ENCODE measurements around the gene PCLO. TPM values are rescaled to one million over a fixed set of nuclear protein-coding genes. Genes with fewer than 3 reads are reported as not detected.

Gene PCLO
- total and polyA plus RNA-seq, 2 of the 8 experiments (the other 6 are each of a cell fraction or from before 2014, with no cell fraction given) = 1.5 to 3.2 TPM

DNA sequence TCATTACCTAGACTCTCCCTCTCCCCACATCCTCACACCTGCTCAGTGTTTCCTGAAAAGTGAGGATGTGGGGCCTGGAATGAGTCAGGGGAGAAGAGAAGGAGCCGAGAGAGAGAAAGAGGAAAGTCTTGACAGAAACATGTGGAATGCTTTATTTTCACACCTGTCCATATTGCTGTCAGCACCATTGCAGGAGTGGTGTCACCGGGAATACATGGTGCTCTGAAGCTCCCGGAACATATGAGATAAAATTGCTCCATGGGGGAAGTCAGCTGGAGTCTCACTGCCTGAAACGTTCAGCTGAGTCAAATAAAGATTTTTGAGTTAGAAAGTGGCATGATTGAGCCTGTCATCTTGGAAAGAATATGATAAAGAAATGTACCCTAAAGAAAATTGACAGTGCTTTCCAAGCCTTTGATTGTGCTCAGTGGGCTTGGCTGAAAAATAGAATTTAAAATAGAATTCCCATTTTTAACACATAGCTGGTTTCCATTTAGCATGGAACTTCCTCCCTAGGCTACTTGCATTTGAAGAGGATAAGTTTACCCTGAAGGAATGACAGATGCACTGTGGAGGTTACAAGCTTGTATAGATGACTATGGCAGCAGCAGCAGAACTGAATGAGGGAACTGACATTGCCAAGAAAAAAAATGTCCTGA lies 182.4 kb downstream of the PCLO start:
- H3K79me2 ChIP-seq (ENCODE audit: control insufficient read depth in 1 of 2, insufficient read depth in 2 of 2, low read length in 2 of 2) = no peaks in the 10 kb centered on the region
- H3K9ac ChIP-seq (replicated peaks in 1 of 4; ENCODE audit: extremely low read depth in 1 of 4, low read depth in 3 of 4, low read length in 3 of 4) = no peak overlapping the region
- DNase-seq (ENCODE audit: low read depth in 1 of 2, low spot score in 2 of 2) (no peak), FAIRE-seq (no peak)
- H2BK5ac ChIP-seq (ENCODE audit: low read depth, low read length) = no peak overlapping the region
- no peaks in the 10 kb centered on the region; a peak in 1 of 4 replicates for H3K9me3 ChIP-seq (ENCODE audit: insufficient read depth in 2 of 2, low read depth in 1 of 2, low read length in 1 of 2)
- H3K4me2 ChIP-seq (ENCODE audit: insufficient read depth in 1 of 2, low read depth in 2 of 2, low read length in 2 of 2) = no peak overlapping the region
- no peaks in the 10 kb centered on the region for H3K4me1 ChIP-seq (replicated peaks in 1 of 4; ENCODE audit: control insufficient read depth in 3 of 4, insufficient read depth in 4 of 4, low read length in 3 of 4)
- H3K79me1 ChIP-seq (ENCODE audit: low read depth, low read length) = no peaks in the 10 kb centered on the region
- no peaks in the 10 kb centered on the region for H3K27me3 ChIP-seq (replicated peaks in 1 of 4; ENCODE audit: control insufficient read depth in 3 of 4, extremely low read depth in 1 of 4, insufficient read depth in 3 of 4, low read length in 3 of 4)
- 91% methylated on average over 4 of the region's 4 CpGs; no CpG with 5 or more reads in 1 of the 2 experiments for WGBS, 2 experiments (ENCODE audit: extremely low coverage in 1 of 2, insufficient coverage in 1 of 2, insufficient read length in 1 of 2, insufficient replicate concordance in 2 of 2, low coverage in 1 of 2, low lambda C conversion rate in 2 of 2, missing lambda C conversion rate in 1 of 2)
- H2BK15ac ChIP-seq (ENCODE audit: low read length) = no peak overlapping the region
- H2BK12ac ChIP-seq (ENCODE audit: low read depth, low read length) = no peak overlapping the region
- H3K4me3 ChIP-seq (ENCODE audit: extremely low read depth in 1 of 4, insufficient read depth in 2 of 4, low read depth in 3 of 4, low read length in 4 of 4) = no peak overlapping the region
- H4K5ac ChIP-seq (ENCODE audit: insufficient read length, low read depth, low read length) = no peak overlapping the region
- no peak overlapping the region for H3K18ac ChIP-seq (ENCODE audit: extremely low read depth, low read length)
- CTCF ChIA-PET (ENCODE audit: partially characterized antibody) = no interaction called here
- H3K23ac ChIP-seq (ENCODE audit: insufficient read length) = no peak overlapping the region
- no peak overlapping the region for H4K91ac ChIP-seq (replicated peaks; ENCODE audit: insufficient read length, low read length)
- H2BK120ac ChIP-seq (replicated peaks; ENCODE audit: low read depth, low read length) = no peak overlapping the region
- no peaks in the 10 kb centered on the region; the same call in 1 of the 2 replicates for H3K23me2 ChIP-seq (ENCODE audit: low read depth, low read length)
- POLR2A ChIA-PET (ENCODE audit: partially characterized antibody) = no interaction called here
- no peak overlapping the region for H2AK5ac ChIP-seq (ENCODE audit: low read depth, low read length)
- H3K14ac ChIP-seq (ENCODE audit: insufficient read length) = no peak overlapping the region
- H3K36me3 ChIP-seq (ENCODE audit: control insufficient read depth in 2 of 4, insufficient read depth in 4 of 4, low read length in 3 of 4) = no peaks in the 10 kb centered on the region
- H2AFZ ChIP-seq (ENCODE audit: low read length) = no peak overlapping the region
- H3K27ac ChIP-seq (ENCODE audit: low read depth, low read length) = no peak overlapping the region
- H3K56ac ChIP-seq (replicated peaks; ENCODE audit: insufficient read length, low read depth, low read length) = no peak overlapping the region
- no peak overlapping the region for H2BK20ac ChIP-seq (ENCODE audit: low read length)
- H4K20me1 ChIP-seq (replicated peaks in 1 of 2; ENCODE audit: control insufficient read depth in 1 of 2, insufficient read depth in 2 of 2, low read length in 2 of 2) = no peaks in the 10 kb centered on the region
- no peak overlapping the region for H4K8ac ChIP-seq (ENCODE audit: extremely low read depth, insufficient read depth, low read length)
- H3K4ac ChIP-seq (replicated peaks; ENCODE audit: insufficient read length, low read depth, low read length) = no peak overlapping the region
- TF ChIP-seq, protein P1, sequence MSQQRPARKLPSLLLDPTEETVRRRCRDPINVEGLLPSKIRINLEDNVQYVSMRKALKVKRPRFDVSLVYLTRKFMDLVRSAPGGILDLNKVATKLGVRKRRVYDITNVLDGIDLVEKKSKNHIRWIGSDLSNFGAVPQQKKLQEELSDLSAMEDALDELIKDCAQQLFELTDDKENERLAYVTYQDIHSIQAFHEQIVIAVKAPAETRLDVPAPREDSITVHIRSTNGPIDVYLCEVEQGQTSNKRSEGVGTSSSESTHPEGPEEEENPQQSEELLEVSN (IDR thresholded peaks at IDR 0.05) = no peak
- TF ChIP-seq SIX5 (IDR thresholded peaks at IDR 0.05; ENCODE audit: low read depth, low read length) (no peak), CREB1 (IDR thresholded peaks at IDR 0.05) (no peak), HDAC6 (IDR thresholded peaks at IDR 0.05; ENCODE audit: low read depth, low read length) (no peak), POLR2AphosphoS5 (IDR thresholded peaks at IDR 0.05; ENCODE audit: low read depth, low read length) (no peak), HDAC2 (IDR thresholded peaks at IDR 0.05; ENCODE audit: borderline replicate concordance in 1 of 2, low read depth in 2 of 2, low read length in 2 of 2) (no peak), JUN (IDR thresholded peaks at IDR 0.05; ENCODE audit: low read depth, low read length) (no peak), TAF7 (optimal IDR thresholded peaks at IDR 0.05; ENCODE audit: borderline replicate concordance, low read depth, low read length) (no peak), PHF8 (conservative IDR thresholded peaks at IDR 0.05; ENCODE audit: low read depth, low read length) (no peak), RBBP5 (IDR thresholded peaks at IDR 0.05; ENCODE audit: borderline replicate concordance, low read depth, low read length) (no peak), SAP30 (IDR thresholded peaks at IDR 0.05; ENCODE audit: insufficient read depth, insufficient replicate concordance, low read length) (no peak), KDM4A (IDR thresholded peaks at IDR 0.05; ENCODE audit: low read depth, low read length, severe bottlenecking) (no peak)
